HG03460 (cell line): Measurements from ENCODE around the gene DENND1A.
"Not testable (repeated sequence)": the region's sequence is repeated elsewhere in the genome, so short reads cannot be mapped to it uniquely, and the experiment has no call there.

Experiments
- ATAC-seq: cut with Tn5 transposase; IDR thresholded peaks from one replicate; pipeline ENCODE4 v1.9.1; 2021; ENCODE audit not compliant: unreplicated experiment

Gene DENND1A

DNA sequence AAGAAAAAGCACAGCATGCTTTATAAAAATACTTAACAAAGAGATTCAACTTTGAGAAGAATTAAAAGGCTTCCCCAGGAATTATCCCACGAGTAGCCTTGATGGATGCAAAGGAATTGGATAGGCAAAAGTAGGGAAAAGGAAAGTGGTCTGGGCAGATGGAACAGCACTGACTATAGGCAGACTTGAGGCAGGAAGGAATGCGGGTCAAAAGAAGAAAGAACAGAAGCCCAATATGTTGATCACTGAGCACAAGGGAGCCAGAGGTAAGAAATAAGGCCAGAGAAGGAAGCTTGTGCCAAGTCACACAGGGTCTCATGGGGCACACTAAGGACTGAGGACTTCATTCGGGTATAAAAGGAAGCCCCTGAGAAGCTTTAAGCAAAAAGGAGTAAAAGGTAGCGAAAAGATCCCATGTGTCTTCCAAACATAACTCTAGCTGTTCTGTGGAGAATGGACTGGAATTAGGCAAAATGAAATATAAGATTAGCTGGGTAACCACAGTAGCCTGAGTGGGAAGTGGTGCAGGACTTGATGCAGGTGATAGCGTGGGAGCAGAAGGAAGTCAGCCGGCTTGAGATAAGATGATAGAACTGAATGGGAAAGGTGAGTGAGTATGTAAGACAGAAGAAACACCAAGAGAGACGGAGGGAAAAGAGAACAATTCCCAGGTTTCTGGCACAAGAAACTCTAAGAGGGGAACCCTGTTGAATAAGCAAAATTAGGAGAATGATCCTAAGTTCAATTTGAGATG, 106.6 kb downstream of the DENND1A start:
- no peak for ATAC-seq

DNA sequence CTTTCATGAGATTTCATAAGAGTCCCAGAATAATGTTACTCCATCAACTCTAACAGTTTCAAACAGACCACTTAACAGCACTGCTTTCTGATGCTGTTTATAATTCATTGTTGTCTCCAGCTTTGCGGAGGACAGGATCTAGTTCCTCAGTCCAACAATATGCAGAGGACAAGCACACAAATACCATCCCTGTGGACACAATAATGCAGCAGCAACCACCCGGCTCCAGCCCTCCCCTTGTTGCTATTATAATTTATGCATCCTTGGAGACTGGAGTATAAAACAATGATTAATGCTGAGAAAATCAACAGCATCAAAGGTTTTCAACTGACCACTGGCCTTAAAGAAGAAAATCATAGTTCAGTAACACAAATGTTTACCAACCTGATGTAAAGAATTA, 108.3 kb downstream of the DENND1A start:
- ATAC-seq, result no peak

DNA sequence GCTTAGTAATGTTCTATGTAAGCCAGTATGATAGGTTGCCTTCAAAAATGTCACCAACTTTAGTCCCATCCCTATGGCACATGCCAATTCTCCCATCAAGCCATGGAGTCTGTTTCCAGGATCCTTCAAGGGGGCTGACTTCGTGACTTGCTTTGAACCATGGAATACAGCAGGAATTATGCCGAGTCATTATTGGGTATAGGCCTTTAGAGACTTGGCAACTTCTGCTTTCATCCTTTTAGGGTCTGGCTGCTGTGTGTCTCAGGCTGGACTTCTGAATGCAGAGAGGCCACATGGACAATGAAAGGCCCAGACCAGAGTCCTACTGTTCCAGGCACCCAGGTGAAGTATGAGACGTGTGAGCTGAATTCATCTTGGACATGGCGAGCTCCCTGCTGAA, 109.8 kb downstream of the DENND1A start:
- no peak for ATAC-seq

DNA sequence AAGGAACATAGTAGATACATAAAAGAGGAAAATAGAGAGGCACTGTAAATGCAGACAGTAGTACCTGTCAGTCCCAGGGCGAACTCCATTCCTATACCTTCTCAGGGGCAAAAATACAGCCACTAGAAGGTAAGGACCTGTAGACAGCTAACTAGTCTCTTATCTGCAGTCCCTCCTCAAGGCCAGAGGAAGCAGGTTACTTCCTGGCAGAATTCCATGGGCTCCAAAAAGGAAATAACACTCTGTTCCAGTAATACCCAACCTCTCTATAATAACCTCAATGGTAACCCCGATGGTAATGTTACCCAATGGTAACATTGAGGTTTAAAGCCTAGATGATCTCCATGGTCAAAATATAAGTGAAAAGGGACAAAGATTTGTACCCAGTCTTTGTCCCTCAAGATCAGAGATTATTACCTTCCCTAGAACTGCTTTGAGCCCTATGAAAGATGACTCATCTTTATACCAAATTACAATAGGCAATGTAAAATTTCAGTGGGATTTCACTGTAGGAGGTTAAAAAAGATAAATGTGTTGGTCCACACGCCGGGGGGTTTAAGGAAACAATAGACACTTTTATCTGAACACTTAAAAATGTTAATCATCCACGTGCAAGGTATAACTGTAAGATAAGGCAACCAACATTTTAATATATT, 113.0 kb downstream of the DENND1A start:
- no peak for ATAC-seq

DNA sequence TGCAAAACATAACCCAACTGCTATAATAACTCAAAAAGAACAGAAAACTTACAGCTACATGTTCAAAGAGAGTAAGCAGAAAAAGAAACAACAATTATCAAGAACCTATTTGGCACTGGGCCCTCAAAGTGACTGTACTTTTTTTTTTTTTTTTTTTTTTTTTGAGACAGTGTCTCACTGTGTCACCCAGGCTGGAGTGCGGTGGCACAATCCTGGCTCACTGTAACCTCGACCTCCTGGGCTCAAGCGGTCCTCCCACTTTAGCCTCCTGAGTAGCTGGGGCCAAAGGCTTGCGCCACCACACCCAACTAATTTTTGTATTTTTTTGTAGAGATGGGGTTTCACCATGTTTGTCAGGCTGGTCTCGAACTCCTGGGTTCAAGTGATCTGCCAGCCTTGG, 114.1 kb downstream of the DENND1A start:
- not testable (repeated sequence) for ATAC-seq

DNA sequence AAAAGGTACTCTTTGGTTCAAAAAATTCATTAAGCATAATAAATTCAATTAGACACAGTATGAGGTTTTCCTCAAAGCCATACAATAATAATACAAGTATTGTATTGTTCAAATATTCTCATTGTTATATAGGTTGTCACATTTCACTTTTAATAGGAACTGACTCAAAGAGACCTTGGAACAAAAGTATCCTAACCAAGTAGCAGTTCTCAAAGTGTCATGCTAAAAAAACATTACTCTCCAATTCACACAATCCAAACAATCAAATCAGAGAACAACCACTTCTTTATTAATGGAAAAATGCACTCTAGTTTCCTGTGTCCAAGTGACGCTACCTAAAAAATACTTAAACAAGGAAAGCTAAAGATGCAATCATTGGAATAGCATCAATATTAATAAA, 115.4 kb downstream of the DENND1A start:
- ATAC-seq, result no peak

DNA sequence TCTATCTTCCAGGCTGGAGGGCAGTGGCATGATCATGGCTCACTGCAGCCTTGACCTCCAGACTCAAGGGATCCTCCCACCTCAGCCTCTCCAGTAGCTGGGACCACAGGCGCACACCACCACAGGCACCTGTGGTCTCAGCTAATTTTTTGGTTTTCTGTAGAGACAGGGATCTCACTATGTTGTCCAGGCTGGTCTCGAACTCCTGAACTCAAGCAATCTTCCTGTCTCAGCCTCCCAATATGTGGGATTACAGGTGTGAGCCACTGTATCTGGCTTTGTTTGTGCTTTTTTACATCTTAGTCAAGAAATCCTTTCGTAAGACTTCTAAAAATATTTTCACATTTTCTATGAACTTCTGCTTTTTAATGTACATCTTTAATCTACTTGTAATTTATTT, 116.9 kb downstream of the DENND1A start:
- ATAC-seq, result no peak

DNA sequence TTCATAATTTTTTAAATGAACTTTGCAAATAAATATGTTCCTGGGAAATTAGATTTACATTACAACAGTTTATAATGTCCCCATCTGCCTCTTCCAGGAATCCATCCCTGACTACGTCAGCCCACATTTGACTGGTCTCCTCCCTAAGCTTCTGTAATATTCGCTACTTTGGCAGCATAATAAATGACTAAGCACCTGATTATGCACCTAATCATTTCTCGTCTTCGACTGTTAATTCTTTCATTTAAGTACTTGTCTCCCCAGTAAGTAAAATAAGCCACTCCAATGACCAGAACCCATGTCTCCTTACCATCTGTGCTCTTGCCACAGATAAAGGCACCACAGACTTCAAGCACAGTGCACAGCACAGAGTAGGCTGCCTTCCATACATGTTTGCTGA, 122.7 kb downstream of the DENND1A start:
- ATAC-seq, result no peak

DNA sequence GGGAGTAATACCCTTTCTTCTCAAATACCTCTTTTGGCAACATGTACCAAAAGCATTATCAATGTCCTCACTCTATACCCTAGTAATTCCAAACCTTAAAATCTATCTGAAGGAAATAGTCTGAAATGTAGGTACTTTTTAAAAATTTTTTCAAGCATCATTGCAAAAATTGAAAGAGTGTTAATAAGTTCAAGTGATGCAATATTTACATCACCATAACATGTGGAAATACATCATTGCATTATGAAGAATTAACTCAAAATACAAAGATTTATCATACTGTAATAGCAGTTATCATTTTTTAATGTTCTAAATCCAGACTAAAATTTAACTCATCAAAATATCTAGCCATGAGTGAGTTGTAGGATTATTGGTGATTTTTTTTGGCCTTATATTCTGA, 123.1 kb downstream of the DENND1A start:
- no peak for ATAC-seq

DNA sequence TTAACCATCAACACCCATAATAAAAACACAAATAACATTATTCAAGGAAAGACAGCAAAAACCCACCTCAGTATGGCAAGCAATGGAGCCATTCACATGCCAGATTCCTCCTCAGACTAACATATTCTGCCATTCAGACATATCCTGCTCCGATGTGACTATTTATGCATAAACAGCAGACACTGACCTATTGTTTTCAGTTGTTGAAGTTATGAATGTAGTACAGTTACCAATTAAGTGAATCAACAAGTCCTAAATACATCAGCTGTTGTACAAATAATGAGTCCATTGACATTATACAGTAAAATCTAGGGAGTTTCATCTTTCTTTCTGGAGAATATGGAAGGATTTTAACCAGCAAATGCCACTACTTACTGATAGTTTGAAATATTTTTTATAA, 131.7 kb downstream of the DENND1A start:
- no peak for ATAC-seq

DNA sequence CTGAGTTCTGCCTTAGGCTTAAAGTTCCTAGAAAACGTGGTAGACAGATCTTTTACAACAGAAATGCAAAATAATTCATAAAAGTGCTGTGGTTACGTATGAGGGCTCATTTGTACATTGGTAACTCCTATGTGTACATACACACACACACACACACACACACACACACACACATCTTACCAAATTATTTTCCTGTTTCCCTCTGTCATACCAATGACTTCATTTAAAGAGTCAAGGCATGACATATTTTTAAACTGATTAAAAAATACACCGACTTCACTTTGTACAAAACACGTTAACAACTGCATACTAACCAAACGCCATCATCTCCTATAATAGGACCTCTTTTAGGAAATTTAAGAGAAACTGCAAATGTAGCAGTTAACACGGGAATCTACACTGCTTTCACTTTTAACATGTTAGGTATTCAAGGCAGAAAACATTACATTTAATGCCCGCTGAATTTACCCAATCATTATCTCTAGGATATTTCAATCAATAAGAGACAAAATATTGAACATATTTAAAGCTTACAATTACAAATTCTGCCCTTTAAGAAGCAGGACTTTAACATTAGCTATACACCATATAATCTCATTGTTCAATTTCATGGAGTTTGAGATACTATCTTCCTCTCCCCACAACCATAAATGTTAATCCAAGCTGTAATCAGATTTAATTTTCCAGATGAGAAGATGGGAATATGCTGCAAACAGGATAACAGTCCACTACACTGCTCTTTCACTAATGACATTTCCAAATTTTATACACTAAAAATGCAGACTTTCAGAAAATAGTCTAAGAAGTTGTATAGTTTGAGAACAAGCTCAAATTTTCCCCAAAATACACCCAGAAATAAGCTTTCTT, 133.1 kb downstream of the DENND1A start:
- ATAC-seq, result no peak

DNA sequence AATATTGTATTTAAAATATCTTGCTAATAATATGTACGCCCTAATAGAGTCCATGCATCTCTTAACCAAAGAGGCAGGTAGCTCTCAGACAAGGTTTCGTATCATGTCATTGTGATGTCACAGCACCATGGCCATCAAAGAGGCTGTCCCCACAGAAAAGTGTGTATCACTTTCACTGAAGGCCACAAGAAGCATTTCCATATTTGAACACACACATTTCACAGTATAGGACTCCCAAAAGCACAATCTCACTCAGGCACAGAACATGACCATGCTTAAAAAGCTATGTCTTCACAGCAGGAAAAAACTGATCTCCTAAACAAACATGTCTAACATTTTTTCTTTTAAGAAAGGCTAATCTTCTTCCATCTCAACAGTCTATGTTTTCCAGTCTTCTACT, 133.8 kb downstream of the DENND1A start:
- ATAC-seq, result no peak

DNA sequence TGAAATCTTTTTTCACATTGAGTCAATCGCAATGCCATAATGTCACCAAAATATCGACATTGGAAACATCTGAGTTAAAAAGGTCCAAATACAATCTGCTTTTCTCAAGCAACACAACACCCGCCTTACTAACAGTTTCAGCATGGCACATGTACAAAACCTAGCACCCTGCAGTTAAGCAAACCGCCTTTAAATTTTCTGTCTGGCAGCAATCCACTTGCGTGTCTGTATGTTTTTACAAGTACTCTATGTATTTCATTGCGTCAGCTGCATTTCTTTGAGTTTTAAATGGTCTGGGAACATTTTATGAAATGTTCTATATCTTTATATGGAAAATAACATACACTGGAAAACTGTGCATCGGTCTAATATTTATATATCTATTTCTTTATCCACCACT, 134.6 kb downstream of the DENND1A start:
- ATAC-seq, result no peak

DNA sequence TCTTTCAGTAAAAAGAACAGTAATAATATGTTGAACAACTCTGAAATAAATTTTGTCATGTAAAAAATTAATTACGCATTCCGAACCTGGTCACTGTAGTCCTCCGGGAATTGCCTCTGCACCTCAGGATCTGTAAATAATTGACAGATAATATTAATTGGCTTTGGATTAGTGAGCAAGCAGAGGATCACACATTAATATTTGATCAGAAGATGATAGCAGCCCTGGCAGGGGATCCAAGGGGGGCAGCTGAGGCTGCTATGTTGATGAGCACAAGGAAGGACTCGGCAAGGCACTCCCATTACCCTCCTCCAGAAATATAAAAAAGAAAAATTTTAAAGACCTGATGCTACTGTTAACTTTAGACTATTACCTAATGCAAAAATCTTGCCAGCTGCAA, 137.4 kb downstream of the DENND1A start:
- no peak for ATAC-seq

DNA sequence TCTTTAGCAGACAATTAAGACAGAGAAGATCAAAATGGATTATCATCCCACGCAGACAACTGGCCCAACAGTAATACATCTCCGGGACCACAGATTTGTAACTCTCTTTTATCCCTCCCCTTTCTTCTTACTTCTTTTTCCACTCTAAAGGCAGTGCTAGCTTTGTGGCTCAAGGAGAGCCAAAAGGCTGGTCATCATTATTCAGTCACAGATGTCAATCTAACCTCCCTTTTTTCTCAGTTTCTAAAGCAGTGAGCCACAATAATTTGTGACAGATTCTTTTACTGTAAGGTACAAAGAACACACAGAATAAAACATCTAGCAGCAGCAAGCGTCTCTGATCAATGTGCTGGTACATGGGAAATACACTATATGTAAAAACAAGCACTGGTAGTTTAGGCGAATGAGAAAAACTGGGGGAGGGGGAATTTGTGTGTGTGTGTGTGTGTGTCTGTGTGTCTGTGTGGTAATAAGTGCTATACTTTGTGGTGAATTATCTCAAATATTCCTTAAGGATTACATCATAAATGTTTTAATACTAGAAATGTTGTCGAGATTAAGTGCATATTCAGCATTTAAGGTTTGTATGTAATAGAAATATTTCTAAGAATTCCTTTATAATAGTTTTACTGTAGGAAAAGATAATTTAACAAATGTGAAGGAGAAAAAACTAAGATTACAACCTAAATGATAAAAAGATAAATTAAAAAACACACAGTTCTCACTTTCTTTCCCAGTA, 140.2 kb downstream of the DENND1A start:
- ATAC-seq, result no peak

DNA sequence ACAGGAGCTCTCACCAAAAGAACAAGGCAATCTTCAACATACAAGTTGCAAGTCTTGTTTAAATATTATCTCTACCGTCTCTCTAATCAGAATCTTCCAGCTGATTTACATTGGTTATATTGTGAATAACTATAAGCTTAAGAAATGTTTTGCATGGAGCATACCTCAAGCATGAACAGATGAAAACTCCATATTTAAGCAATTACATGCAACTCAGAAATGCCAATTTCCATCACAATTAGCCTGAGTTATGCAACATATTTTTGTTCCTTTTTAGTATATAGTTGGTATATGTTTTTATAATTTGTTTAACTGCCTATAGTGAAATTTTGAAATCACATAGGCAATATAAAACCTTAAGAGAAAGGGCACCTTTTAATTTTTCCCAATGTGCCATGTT, 142.5 kb downstream of the DENND1A start:
- ATAC-seq, result no peak

DNA sequence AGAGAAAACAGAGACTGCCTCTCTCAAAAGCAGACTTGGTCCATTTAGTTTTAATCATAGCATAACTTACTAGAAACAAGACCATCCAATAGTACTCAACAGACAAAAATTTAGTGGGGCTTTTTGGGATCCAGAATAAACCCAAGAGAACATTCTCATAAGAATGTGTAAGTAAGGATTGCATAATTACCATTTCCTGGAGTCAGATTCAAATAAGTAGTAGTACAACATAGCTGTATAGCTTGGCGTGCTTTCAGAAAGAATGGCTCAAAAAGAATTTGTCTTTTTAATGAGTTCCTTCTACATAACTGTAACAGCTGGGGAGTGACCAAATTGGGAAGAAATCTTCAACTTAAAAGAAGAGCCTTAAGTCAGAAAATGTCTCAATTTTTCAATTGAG, 145.4 kb downstream of the DENND1A start:
- ATAC-seq, result no peak

DNA sequence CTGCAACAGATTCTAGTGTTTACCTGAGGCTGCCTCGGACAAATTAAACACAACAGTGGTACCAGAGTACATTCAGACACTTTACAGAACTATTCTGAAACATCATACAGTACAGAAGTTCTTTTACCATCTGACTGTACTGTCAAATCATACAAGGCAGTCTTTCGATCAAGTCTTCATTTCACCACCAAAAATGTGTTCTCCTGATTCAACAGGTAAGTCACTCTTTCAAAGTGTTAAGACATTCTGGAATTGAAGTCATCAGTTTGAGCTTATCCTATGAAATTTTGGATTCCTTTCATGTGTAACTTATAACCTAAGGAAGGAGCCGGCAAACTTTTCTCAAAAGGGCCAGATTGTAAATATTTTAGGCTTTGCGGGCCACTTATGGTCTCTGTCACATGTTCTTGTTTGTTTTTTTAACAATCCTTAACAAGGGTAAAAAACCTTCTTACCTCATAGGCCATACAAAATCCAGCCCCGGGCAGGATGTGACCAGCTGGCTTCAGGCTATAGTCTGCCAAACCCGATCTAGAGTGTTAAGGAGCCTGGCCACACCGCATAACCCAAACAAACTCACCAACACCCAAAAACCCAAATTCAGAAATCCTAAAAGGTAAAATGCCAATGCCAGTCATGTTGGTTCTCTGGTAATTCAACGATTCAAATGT, 151.6 kb downstream of the DENND1A start:
- ATAC-seq, result no peak

DNA sequence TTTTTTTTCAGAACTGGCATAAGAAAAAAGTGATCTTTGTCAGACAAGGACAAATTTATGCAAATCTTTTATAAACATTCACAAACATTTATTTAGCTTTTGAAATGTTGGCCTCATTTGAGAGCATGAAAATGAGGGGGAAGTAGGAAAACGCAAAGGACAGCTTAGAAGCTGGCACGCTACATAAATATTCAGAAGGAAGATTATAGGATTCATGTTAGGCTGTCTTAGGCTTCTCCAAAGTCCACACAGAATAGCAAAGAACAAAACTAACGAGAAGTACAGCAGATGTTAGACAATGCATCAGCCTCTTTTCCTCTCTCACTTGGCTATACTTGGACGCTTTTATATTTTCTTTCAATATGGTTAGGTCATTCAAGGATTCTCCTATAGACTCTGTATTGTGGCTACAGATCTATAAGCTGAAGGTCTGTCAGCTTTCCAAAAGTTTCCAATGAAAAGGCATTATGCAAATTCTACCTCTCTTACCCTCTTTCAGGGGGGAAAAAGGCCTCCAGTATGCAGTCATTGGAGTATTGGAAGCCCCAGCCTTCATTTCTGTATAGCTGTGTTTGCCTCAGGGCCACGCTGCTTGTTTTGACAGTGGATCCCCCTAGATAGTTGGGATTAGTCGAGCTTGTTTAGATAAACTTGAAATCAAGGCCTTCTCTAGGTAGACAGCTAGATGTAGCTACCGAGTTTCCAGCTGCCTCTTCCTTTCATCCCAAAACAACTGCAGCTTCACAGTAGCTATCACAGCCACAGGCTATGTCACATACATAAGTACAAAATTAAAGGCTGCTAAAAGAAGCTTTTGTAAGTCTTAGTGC, 153.0 kb downstream of the DENND1A start:
- no peak for ATAC-seq
